ENCODE results near the gene LMF1. TPM values are rescaled to one million over a fixed set of nuclear protein-coding genes. Genes with fewer than 3 reads are reported as not detected.
"Not testable (repeated sequence)": the region's sequence is repeated elsewhere in the genome, so short reads cannot be mapped to it uniquely, and the experiment has no call there.

The LMF1 gene
- total and polyA plus RNA-seq, 3 donors from 2014 or later, result 12.5 to 83.4 (median 66.6) TPM

GRCh38 chr16:822909-823297 is 147.9 kb downstream of the LMF1 start:
- H3K27me3 ChIP-seq, result no peaks in the 10 kb centered on the region
- H3K27ac ChIP-seq, result no peak overlapping the region
- WGBS, 2 donors, result 93 to 95% methylated on average over 9 of the region's 9 CpGs
- peaks cover 10% of the 10 kb centered on the region for H3K4me1 ChIP-seq
- H3K4me3 ChIP-seq, result no peak overlapping the region
- no peaks in the 10 kb centered on the region for H3K36me3 ChIP-seq (ENCODE audit: low read depth, missing control alignments)
- no peak for TF ChIP-seq CTCF (IDR thresholded peaks at IDR 0.05)
- TF ChIP-seq POLR2A (IDR thresholded peaks at IDR 0.05), result no peak
- intact Hi-C loops (cut with DNase I; ENCODE audit: low total_unique reads), result no loop called here
- DNase-seq, result no peak
- H3K9me3 ChIP-seq, result no peaks in the 10 kb centered on the region

- no peak overlapping the region for H3K27ac ChIP-seq
- no peak for DNase-seq
- no peaks in the 10 kb centered on the region for H3K9me3 ChIP-seq
- H3K27me3 ChIP-seq, result no peaks in the 10 kb centered on the region
- 69 to 84% methylated on average over 10 to 21 of the region's 21 CpGs for WGBS, 2 donors
- TF ChIP-seq CTCF (IDR thresholded peaks at IDR 0.05) (no peak), POLR2A (IDR thresholded peaks at IDR 0.05) (no peak)
- H3K4me3 ChIP-seq, result no peak overlapping the region
- intact Hi-C loops (cut with DNase I; ENCODE audit: low total_unique reads), result no loop called here
- no peaks in the 10 kb centered on the region for H3K36me3 ChIP-seq (ENCODE audit: low read depth, missing control alignments)
- H3K4me1 ChIP-seq, result peaks cover 10% of the 10 kb centered on the region
These were observed 148.4 kb downstream of the LMF1 start for GRCh38 chr16:822174-822908.

- intact Hi-C loops (cut with DNase I; ENCODE audit: low total_unique reads), result no loop called here
- TF ChIP-seq CTCF (IDR thresholded peaks at IDR 0.05) (no peak), POLR2A (IDR thresholded peaks at IDR 0.05) (no peak)
- H3K4me1 ChIP-seq, result peaks cover 10% of the 10 kb centered on the region
- WGBS, 2 donors, result 73 to 78% methylated on average over 13 of the region's 13 CpGs
- no peak overlapping the region for H3K27ac ChIP-seq
- no peaks in the 10 kb centered on the region for H3K9me3 ChIP-seq
- no peak for DNase-seq
- H3K36me3 ChIP-seq (ENCODE audit: low read depth, missing control alignments), result no peaks in the 10 kb centered on the region
- H3K27me3 ChIP-seq, result no peaks in the 10 kb centered on the region
- no peak overlapping the region for H3K4me3 ChIP-seq
These were observed 149.0 kb downstream of the LMF1 start for GRCh38 chr16:821751-822150.

- Histone ChIP-seq H3K36me3 (ENCODE audit: low read depth, missing control alignments) (no peaks in the 10 kb centered on the region), H3K4me1 (peaks cover 10% of the 10 kb centered on the region), H3K27me3 (no peaks in the 10 kb centered on the region), H3K4me3 (no peak overlapping the region), H3K27ac (no peak overlapping the region), H3K9me3 (no peaks in the 10 kb centered on the region)
- intact Hi-C loops (cut with DNase I; ENCODE audit: low total_unique reads), result no loop called here
- 82 to 86% methylated on average over 12 of the region's 12 CpGs for WGBS, 2 donors
- no peak for TF ChIP-seq POLR2A (IDR thresholded peaks at IDR 0.05)
- no peak for TF ChIP-seq CTCF (IDR thresholded peaks at IDR 0.05)
- DNase-seq, result no peak
These were observed 150.0 kb downstream of the LMF1 start for GRCh38 chr16:820748-821147.

GRCh38 chr16:820044-820408 is 150.8 kb downstream of the LMF1 start:
- H3K4me1 ChIP-seq; DNase-seq; H3K36me3 ChIP-seq (ENCODE audit: low read depth, missing control alignments); H3K4me3 ChIP-seq; H3K27me3 ChIP-seq; H3K27ac ChIP-seq; H3K9me3 ChIP-seq; intact Hi-C loops (cut with DNase I; ENCODE audit: low total_unique reads): not testable (repeated sequence)
- 85 to 86% methylated on average over 10 of the region's 10 CpGs for WGBS, 2 donors
